Kidney epithelial cell (primary cell): Measurements from ENCODE around the gene ALK. TPM values are rescaled to one million over a fixed set of nuclear protein-coding genes. Genes with fewer than 3 reads are reported as not detected.

Experiments
- DNase-seq: peaks from one replicate; pipeline ENCODE4 v3.0.0-alpha.2; 2010; ENCODE audit warnings: low read depth
- H3K27me3 ChIP-seq: 2 replicates; pipeline ENCODE4 v1.6.0; 2011; ENCODE audit warnings: low read length; ENCODE audit not compliant: control insufficient read depth, insufficient read depth
- H3K36me3 ChIP-seq: 2 replicates; pipeline ENCODE4 v1.5.1; 2011; ENCODE audit warnings: low read length; ENCODE audit not compliant: control insufficient read depth, insufficient read depth
- H3K4me3 ChIP-seq: 2 replicates; pipeline ENCODE4 v1.5.1; 2011; ENCODE audit warnings: low read depth, mild to moderate bottlenecking, control low read depth, low read length
- total RNA-seq: library from RNA; depleted of rRNA; stranded (reverse); fragments of >200 nt; gene quantifications from 2 replicates; pipeline ENCODE4 v1.2.3, GENCODE V29; 2015
- TF ChIP-seq, protein P1 (sequence below): IDR thresholded peaks from 2 replicates; pipeline ENCODE4 v1.5.1; 2011; ENCODE audit warnings: mild to moderate bottlenecking, moderate library complexity, low read length, control low read depth, inconsistent platforms; ENCODE audit not compliant: insufficient read depth, poor library complexity, severe bottlenecking

ALK gene
- total RNA-seq, 1 donor from 2014 or later, result not detected

GRCh38 chr2:29304399-29305060, 616.9 kb downstream of the ALK start:
- Histone ChIP-seq H3K4me3 (no peak overlapping the region), H3K36me3 (no peaks in the 10 kb centered on the region), H3K27me3 (no peaks in the 10 kb centered on the region)
- TF ChIP-seq, protein P1, sequence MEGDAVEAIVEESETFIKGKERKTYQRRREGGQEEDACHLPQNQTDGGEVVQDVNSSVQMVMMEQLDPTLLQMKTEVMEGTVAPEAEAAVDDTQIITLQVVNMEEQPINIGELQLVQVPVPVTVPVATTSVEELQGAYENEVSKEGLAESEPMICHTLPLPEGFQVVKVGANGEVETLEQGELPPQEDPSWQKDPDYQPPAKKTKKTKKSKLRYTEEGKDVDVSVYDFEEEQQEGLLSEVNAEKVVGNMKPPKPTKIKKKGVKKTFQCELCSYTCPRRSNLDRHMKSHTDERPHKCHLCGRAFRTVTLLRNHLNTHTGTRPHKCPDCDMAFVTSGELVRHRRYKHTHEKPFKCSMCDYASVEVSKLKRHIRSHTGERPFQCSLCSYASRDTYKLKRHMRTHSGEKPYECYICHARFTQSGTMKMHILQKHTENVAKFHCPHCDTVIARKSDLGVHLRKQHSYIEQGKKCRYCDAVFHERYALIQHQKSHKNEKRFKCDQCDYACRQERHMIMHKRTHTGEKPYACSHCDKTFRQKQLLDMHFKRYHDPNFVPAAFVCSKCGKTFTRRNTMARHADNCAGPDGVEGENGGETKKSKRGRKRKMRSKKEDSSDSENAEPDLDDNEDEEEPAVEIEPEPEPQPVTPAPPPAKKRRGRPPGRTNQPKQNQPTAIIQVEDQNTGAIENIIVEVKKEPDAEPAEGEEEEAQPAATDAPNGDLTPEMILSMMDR, result no peak
- DNase-seq, result no peak

DNA sequence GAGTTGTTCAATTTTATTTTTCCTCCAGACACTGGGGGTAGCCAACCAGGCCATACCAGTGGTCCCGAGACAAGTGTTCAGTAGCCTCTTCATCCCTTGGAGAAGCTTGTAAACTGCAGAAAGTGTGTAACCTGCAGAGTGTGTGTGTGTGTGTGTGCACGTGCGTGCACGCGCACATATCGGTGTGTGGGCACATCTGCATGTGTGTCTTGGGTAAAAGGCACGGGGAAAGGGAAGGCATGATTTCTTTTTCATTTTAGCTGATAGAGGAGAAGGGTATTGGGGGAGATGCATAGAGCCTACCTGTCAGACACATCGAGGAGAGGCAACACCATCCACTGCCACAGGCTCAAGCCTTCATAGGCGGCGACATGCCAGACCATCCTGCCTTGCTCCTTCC, 624.8 kb downstream of the ALK start:
- no peaks in the 10 kb centered on the region for H3K36me3 ChIP-seq
- H3K27me3 ChIP-seq, result no peaks in the 10 kb centered on the region
- TF ChIP-seq, protein P1, result no peak
- DNase-seq, result no peak
- no peak overlapping the region for H3K4me3 ChIP-seq

DNA sequence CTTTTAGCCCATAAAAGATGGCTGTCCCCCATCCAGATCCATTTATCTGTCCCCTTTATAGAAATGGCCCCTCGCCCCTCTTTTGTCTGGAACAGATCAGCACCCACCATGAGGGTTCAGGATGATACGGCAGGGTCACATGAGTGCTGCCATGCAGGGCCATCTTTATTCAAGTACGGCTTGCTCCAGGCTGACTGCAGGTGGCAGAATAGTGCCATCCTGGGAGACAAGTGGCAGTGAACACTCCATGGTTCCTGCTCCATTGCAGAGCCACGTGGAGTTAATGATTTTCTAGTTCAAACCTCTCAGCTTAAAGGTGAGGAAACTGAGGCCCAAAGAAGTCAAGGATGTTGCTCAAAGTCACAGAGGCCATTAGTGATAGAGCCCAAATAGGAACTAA, 625.5 kb downstream of the ALK start:
- Histone ChIP-seq H3K27me3 (no peaks in the 10 kb centered on the region), H3K36me3 (no peaks in the 10 kb centered on the region), H3K4me3 (no peak overlapping the region)
- no peak for DNase-seq
- TF ChIP-seq, protein P1, result peak; percentile 48

GRCh38 chr2:29293830-29294438, 627.5 kb downstream of the ALK start:
- Histone ChIP-seq H3K27me3 (no peaks in the 10 kb centered on the region), H3K4me3 (no peak overlapping the region), H3K36me3 (no peaks in the 10 kb centered on the region)
- TF ChIP-seq, protein P1, result no peak
- no peak for DNase-seq

- no peaks in the 10 kb centered on the region for H3K36me3 ChIP-seq
- no peak for DNase-seq
- no peak overlapping the region for H3K4me3 ChIP-seq
- no peaks in the 10 kb centered on the region for H3K27me3 ChIP-seq
- TF ChIP-seq, protein P1, result no peak
These were observed 630.9 kb downstream of the ALK start for GRCh38 chr2:29290293-29291047.
